K562 (cell line): ENCODE results near the gene LRRC57. TPM values are rescaled to one million over a fixed set of nuclear protein-coding genes. Genes with fewer than 3 reads are reported as not detected.
A peak's percentile ranks its signal among the peaks of the same experiment; 100 is the strongest.

ENCODE experiments used
- ATF6 ChIP-seq: sonication (generic); formaldehyde crosslinking; IDR thresholded peaks from 2 replicates; pipeline ENCODE4 v1.4.0; 2020; ENCODE audit warnings: mild to moderate bottlenecking, missing genetic modification reagents
- ATF7 ChIP-seq: fragments of 450-650 bp; IDR thresholded peaks from 2 replicates; pipeline ENCODE4 v1.7.1; 2014; ENCODE audit warnings: mild to moderate bottlenecking, moderate library complexity
- CTCF ChIP-seq, 3 experiments: IDR thresholded peaks in 2 of 3; conservative IDR thresholded peaks in 1 of 3; 2 replicates each; pipeline ENCODE4 v1.5.1; 2011 to 2012; ENCODE audit warnings: low read length in 3 of 3, mild to moderate bottlenecking in 3 of 3, control low read depth in 2 of 3, improper control_type of control experiment in 1 of 3, inconsistent platforms in 1 of 3, low read depth in 1 of 3, mixed read lengths in 1 of 3, moderate library complexity in 1 of 3; ENCODE audit not compliant: insufficient read depth in 2 of 3
- FOXA3 ChIP-seq, 2 experiments: fragments of 450-650 bp in 1 of 2; sonication (generic) in 1 of 2; formaldehyde crosslinking; IDR thresholded peaks in 1 of 2; conservative IDR thresholded peaks in 1 of 2; 2 replicates each; pipeline versions ENCODE4 v1.4.0 to v1.8.0; 2020 to 2022; ENCODE audit warnings: mild to moderate bottlenecking in 2 of 2, missing genetic modification reagents in 1 of 2
- GTF2A2 ChIP-seq: IDR thresholded peaks from 2 replicates; pipeline ENCODE4 v1.6.1; 2016; ENCODE audit warnings: mild to moderate bottlenecking, missing genetic modification characterization, missing compliant biosample characterization
- JUNB ChIP-seq: fragments of 450-650 bp; formaldehyde crosslinking; conservative IDR thresholded peaks from 2 replicates; pipeline ENCODE4 v1.4.0; 2020; ENCODE audit warnings: mild to moderate bottlenecking
- KAT7 ChIP-seq: sonication (generic); formaldehyde crosslinking; IDR thresholded peaks from 2 replicates; pipeline ENCODE4 v1.8.0; 2022; ENCODE audit warnings: missing genetic modification reagents, mild to moderate bottlenecking, borderline replicate concordance
- MECOM ChIP-seq: fragments of 250-450 bp; sonication (Bioruptor Pico); IDR thresholded peaks from 2 replicates; pipeline ENCODE4 v1.8.0; 2022; ENCODE audit warnings: inconsistent platforms
- PHTF2 ChIP-seq: fragments of 250-450 bp; sonication (Bioruptor Pico); IDR thresholded peaks from 2 replicates; pipeline ENCODE4 v1.5.0; 2021; ENCODE audit warnings: mild to moderate bottlenecking
- SMARCA5 ChIP-seq: fragments of 450-650 bp; IDR thresholded peaks from 2 replicates; pipeline ENCODE4 v1.6.1; 2016
- SMARCC2 ChIP-seq: fragments of 450-650 bp; IDR thresholded peaks from 2 replicates; pipeline ENCODE4 v1.6.1; 2017; ENCODE audit warnings: antibody characterized with exemption, moderate library complexity, mild to moderate bottlenecking, low read depth
- TAF7 ChIP-seq: fragments of 450-650 bp; IDR thresholded peaks from 2 replicates; pipeline ENCODE4 v1.6.1; 2016; ENCODE audit warnings: missing genetic modification characterization, missing compliant biosample characterization
- THAP12 ChIP-seq: fragments of 250-450 bp; sonication (Bioruptor Pico); IDR thresholded peaks from 2 replicates; pipeline ENCODE4 v1.9.0; 2021; ENCODE audit warnings: mild to moderate bottlenecking, inconsistent platforms
- THRAP3 ChIP-seq: fragments of 450-650 bp; IDR thresholded peaks from 2 replicates; pipeline ENCODE4 v1.6.1; 2016; ENCODE audit warnings: mild to moderate bottlenecking, inconsistent platforms, borderline replicate concordance
- XRCC4 ChIP-seq: IDR thresholded peaks from one replicate; pipeline ENCODE4 v1.6.1; 2011; ENCODE audit not compliant: insufficient read depth, insufficient read length; ENCODE audit errors: extremely low read depth
- ZFP1 ChIP-seq: fragments of 450-650 bp; formaldehyde crosslinking; IDR thresholded peaks from 2 replicates; pipeline ENCODE4 v1.4.0; 2020; ENCODE audit warnings: mild to moderate bottlenecking, mixed read lengths
- ZNF143 ChIP-seq: sonication (generic); formaldehyde crosslinking; IDR thresholded peaks from 2 replicates; pipeline ENCODE4 v1.9.0; 2022; ENCODE audit warnings: mild to moderate bottlenecking, missing genetic modification reagents
- ZNF274 ChIP-seq: IDR thresholded peaks from 2 replicates; pipeline ENCODE4 v1.6.1; 2011; ENCODE audit warnings: low read depth, mild to moderate bottlenecking, low read length, moderate library complexity, borderline replicate concordance
- ZNF639 ChIP-seq, 2 experiments: fragments of 200-800 bp in 1 of 2; sonication (Bioruptor generic) in 1 of 2; sonication (generic) in 1 of 2; formaldehyde crosslinking in 1 of 2; IDR thresholded peaks in 1 of 2; conservative IDR thresholded peaks in 1 of 2; 2 replicates each; pipeline versions ENCODE4 v1.5.0 to v1.6.1; 2016 to 2020; ENCODE audit warnings: missing compliant biosample characterization in 1 of 2, missing genetic modification characterization in 1 of 2, missing genetic modification reagents in 1 of 2
- polyA plus RNA-seq, 8 experiments: library from polyadenylated mRNA; depleted of rRNA in 4 of 8; stranded (reverse) in 5 of 8; unstranded in 3 of 8; fragments of >200 nt; fragmentation: Nextera tagmentation in 2 of 8; fragmentation: Illumina TruSeq in 1 of 8; extraction: Ambion mirVana in 2 of 8; extraction: Trizol in 1 of 8; gene quantifications; 2 replicates each; pipeline versions ENCODE4 v1.2.1 to v1.2.3, GENCODE V29; 2011 to 2014; ENCODE audit warnings: inconsistent platforms in 1 of 8, missing spikeins in 1 of 8
- total RNA-seq, 7 experiments: library from RNA; depleted of rRNA in 6 of 7; stranded (reverse); fragments of >200 nt in 6 of 7; fragmentation: Illumina TruSeq in 2 of 7; extraction: Trizol in 2 of 7; gene quantifications; 2 replicates each; pipeline versions ENCODE4 v1.2.1 to v1.2.3, GENCODE V29; 2011 to 2021; ENCODE audit warnings: low replicate concordance in 1 of 7

The LRRC57 gene
- total and polyA plus RNA-seq, 9 of the 15 experiments (the other 6 are each of a cell fraction or from before 2014, with no cell fraction given): 3.9 to 20.4 (median 14.8) TPM

- TF ChIP-seq ZNF639 (CRISPR knock-in tag; conservative IDR thresholded peaks at IDR 0.05 in 1 of 2, IDR thresholded peaks at IDR 0.05 in 1 of 2): no peak
- 0 out of 2 replicates have a peak, but pooled peaks have one; percentile 45 for TF ChIP-seq KAT7 (CRISPR knock-in tag)
- TF ChIP-seq ATF7: peak; percentile 53
- TF ChIP-seq JUNB (CRISPR knock-in tag): no peak
- TF ChIP-seq XRCC4: no peak
- no peak for TF ChIP-seq CTCF (IDR thresholded peaks at IDR 0.05 in 2 of 3, conservative IDR thresholded peaks at IDR 0.05 in 1 of 3; ENCODE audit: insufficient read depth in 2 of 3, low read depth in 1 of 3, low read length in 3 of 3)
- no peak for TF ChIP-seq THAP12 (CRISPR knock-in tag)
- TF ChIP-seq MECOM (CRISPR knock-in tag): peak; percentile 82; the same call in 1 of the 2 replicates
- TF ChIP-seq FOXA3 (CRISPR knock-in tag; conservative IDR thresholded peaks at IDR 0.05 in 1 of 2, IDR thresholded peaks at IDR 0.05 in 1 of 2): no peak
- peak; percentile 67 for TF ChIP-seq SMARCC2
- TF ChIP-seq ZNF274: no peak
- TF ChIP-seq ZFP1 (CRISPR knock-in tag): no peak
- TF ChIP-seq ATF6 (CRISPR knock-in tag): no peak
- TF ChIP-seq THRAP3: no peak
- no peak for TF ChIP-seq SMARCA5
- no peak for TF ChIP-seq ZNF143
- TF ChIP-seq TAF7 (tag): no peak
- TF ChIP-seq PHTF2 (CRISPR knock-in tag): no peak
- TF ChIP-seq GTF2A2 (tag): no peak
Measured at GRCh38 chr15:42584031-42584765, 35.6 kb upstream of the LRRC57 start (continued).
